ENCODE measurements around the gene GLIS1. TPM values are rescaled to one million over a fixed set of nuclear protein-coding genes. Genes with fewer than 3 reads are reported as not detected.
A peak's percentile ranks its signal among the peaks of the same experiment; 100 is the strongest.

The GLIS1 gene
- total RNA-seq, 1 experiment from 2014 or later: 1.7 TPM

DNA sequence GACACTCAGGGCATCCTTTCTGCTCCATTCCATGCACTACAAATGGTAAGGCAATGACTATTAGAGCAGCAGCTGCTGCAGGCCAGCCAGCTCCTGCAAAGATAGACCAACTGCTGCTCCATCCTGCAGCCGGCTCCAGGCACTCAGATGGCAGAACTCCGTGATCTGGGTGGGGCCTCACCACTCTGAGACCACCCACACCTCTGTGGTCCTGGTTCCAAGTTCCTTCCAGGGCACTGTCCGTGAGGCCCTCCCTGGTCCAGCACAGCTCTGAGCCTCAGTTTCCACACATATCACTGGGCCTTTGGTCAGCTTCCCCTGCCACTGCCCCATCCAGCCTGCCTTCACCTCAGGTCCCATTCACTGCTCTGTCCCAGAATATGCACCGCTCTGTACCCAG, 165.0 kb downstream of the GLIS1 start:
- ATAC-seq (no peak), DNase-seq (no peak)
- no peaks in the 10 kb centered on the region for H3K9me3 ChIP-seq (ENCODE audit: low read length)
- BruUV-seq (replicated peaks): no TSS peak
- no peak overlapping the region for H2AFZ ChIP-seq (ENCODE audit: low read length)
- ChIA-PET CTCF (no interaction called here), POLR2A (ENCODE audit: unreplicated experiment) (no interaction called here)
- TF ChIP-seq EZH2phosphoT487 (IDR thresholded peaks at IDR 0.05; ENCODE audit: borderline replicate concordance, low read length) (no peak), EZH2 (IDR thresholded peaks at IDR 0.05; ENCODE audit: low read length, unreplicated experiment) (no peak)
- TF ChIP-seq, protein P1, sequence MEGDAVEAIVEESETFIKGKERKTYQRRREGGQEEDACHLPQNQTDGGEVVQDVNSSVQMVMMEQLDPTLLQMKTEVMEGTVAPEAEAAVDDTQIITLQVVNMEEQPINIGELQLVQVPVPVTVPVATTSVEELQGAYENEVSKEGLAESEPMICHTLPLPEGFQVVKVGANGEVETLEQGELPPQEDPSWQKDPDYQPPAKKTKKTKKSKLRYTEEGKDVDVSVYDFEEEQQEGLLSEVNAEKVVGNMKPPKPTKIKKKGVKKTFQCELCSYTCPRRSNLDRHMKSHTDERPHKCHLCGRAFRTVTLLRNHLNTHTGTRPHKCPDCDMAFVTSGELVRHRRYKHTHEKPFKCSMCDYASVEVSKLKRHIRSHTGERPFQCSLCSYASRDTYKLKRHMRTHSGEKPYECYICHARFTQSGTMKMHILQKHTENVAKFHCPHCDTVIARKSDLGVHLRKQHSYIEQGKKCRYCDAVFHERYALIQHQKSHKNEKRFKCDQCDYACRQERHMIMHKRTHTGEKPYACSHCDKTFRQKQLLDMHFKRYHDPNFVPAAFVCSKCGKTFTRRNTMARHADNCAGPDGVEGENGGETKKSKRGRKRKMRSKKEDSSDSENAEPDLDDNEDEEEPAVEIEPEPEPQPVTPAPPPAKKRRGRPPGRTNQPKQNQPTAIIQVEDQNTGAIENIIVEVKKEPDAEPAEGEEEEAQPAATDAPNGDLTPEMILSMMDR (conservative IDR thresholded peaks at IDR 0.05; ENCODE audit: low read depth, low read length): no peak
- no peaks in the 10 kb centered on the region for H3K36me3 ChIP-seq (ENCODE audit: low read depth, low read length)
- H3F3A ChIP-seq (ENCODE audit: low read length, unreplicated experiment): no peaks in the 10 kb centered on the region
- H4K20me1 ChIP-seq (ENCODE audit: low read length): no peaks in the 10 kb centered on the region
- H3K27me3 ChIP-seq (ENCODE audit: low read length): no peaks in the 10 kb centered on the region
- H3K79me2 ChIP-seq (ENCODE audit: low read length): no peaks in the 10 kb centered on the region
- no peak overlapping the region for H3K9ac ChIP-seq (ENCODE audit: low read length)
- no peak overlapping the region for H3K27ac ChIP-seq (ENCODE audit: low read length)
- intact Hi-C loops (cut with micrococcal nuclease): no loop called here
- no peak overlapping the region for H3K4me2 ChIP-seq (ENCODE audit: low read length)
- 0 out of 2 replicates have a peak, but pooled peaks cover 9% of the 10 kb centered on the region for H3K4me1 ChIP-seq (ENCODE audit: insufficient read depth, low read length)
- H3K4me3 ChIP-seq (ENCODE audit: low read length): no peak overlapping the region
- H3K9me2 ChIP-seq (replicated peaks; ENCODE audit: low read length): no peaks in the 10 kb centered on the region

DNA sequence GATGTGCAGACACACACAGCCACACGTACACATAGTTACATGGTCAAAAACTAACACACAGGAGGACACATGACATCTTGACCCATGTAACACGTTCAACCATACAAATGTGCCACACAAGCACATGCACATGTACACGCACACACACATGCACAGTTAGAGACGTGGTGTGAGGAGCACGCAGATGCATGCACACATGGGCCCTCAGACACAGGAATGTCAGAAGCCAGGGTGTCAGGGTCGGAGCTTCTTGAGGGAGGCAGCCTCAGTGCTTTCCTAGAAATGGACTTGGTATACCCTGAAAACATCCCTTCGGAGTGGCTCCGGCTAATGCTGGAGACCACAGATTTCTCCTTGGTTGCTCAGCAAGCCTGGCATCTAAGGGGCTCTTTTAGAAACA, 165.4 kb downstream of the GLIS1 start:
- no peaks in the 10 kb centered on the region for H3F3A ChIP-seq (ENCODE audit: low read length, unreplicated experiment)
- 0 out of 2 replicates have a peak, but pooled peaks cover 9% of the 10 kb centered on the region for H3K4me1 ChIP-seq (ENCODE audit: insufficient read depth, low read length)
- no peaks in the 10 kb centered on the region for H3K9me2 ChIP-seq (replicated peaks; ENCODE audit: low read length)
- H3K79me2 ChIP-seq (ENCODE audit: low read length): no peaks in the 10 kb centered on the region
- TF ChIP-seq EZH2 (IDR thresholded peaks at IDR 0.05; ENCODE audit: low read length, unreplicated experiment) (no peak), EZH2phosphoT487 (IDR thresholded peaks at IDR 0.05; ENCODE audit: borderline replicate concordance, low read length) (no peak)
- TF ChIP-seq, protein P1 (conservative IDR thresholded peaks at IDR 0.05; ENCODE audit: low read depth, low read length): no peak
- no peak overlapping the region for H3K27ac ChIP-seq (ENCODE audit: low read length)
- no peak overlapping the region for H3K4me3 ChIP-seq (ENCODE audit: low read length)
- no peak for DNase-seq
- H3K36me3 ChIP-seq (ENCODE audit: low read depth, low read length): no peaks in the 10 kb centered on the region
- intact Hi-C loops (cut with micrococcal nuclease): no loop called here
- BruUV-seq (replicated peaks): no TSS peak
- POLR2A ChIA-PET (ENCODE audit: unreplicated experiment): no interaction called here
- no peak for ATAC-seq
- no peaks in the 10 kb centered on the region for H3K27me3 ChIP-seq (ENCODE audit: low read length)
- H3K9ac ChIP-seq (ENCODE audit: low read length): no peak overlapping the region
- no peak overlapping the region for H2AFZ ChIP-seq (ENCODE audit: low read length)
- no peak overlapping the region for H3K4me2 ChIP-seq (ENCODE audit: low read length)
- no peaks in the 10 kb centered on the region for H3K9me3 ChIP-seq (ENCODE audit: low read length)
- H4K20me1 ChIP-seq (ENCODE audit: low read length): no peaks in the 10 kb centered on the region
- CTCF ChIA-PET: no interaction called here

DNA sequence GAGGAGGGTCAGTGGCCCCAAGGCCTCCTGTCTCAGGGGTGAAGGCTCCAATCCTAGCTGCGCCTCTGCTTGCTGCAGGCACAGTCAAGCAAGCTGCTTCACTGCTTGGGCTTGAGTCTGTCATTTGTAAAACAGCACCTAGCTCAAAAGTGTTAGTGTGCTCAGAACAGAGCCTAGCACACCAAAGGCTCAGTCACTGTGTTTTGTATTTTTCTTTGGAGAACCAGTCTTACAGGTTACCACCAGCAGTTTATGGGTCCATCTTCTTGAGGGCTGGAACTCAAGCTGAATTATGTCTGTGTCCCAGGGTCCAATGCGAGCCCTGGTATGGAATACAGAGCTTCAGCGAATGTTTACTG, 166.2 kb downstream of the GLIS1 start:
- no peaks in the 10 kb centered on the region for H4K20me1 ChIP-seq (ENCODE audit: low read length)
- ATAC-seq: peak; percentile 18
- H3K4me1 ChIP-seq (ENCODE audit: insufficient read depth, low read length): 0 out of 2 replicates have a peak, but pooled peaks cover 9% of the 10 kb centered on the region
- H3F3A ChIP-seq (ENCODE audit: low read length, unreplicated experiment): no peaks in the 10 kb centered on the region
- no peak overlapping the region for H3K27ac ChIP-seq (ENCODE audit: low read length)
- CTCF ChIA-PET: no interaction called here
- H3K36me3 ChIP-seq (ENCODE audit: low read depth, low read length): no peaks in the 10 kb centered on the region
- no peaks in the 10 kb centered on the region for H3K79me2 ChIP-seq (ENCODE audit: low read length)
- no peak overlapping the region for H3K9ac ChIP-seq (ENCODE audit: low read length)
- H3K27me3 ChIP-seq (ENCODE audit: low read length): no peaks in the 10 kb centered on the region
- H3K9me2 ChIP-seq (replicated peaks; ENCODE audit: low read length): no peaks in the 10 kb centered on the region
- peak; percentile 15 for DNase-seq
- POLR2A ChIA-PET (ENCODE audit: unreplicated experiment): no interaction called here
- no peak overlapping the region for H3K4me2 ChIP-seq (ENCODE audit: low read length)
- intact Hi-C loops (cut with micrococcal nuclease): no loop called here
- no TSS peak for BruUV-seq (replicated peaks)
- H2AFZ ChIP-seq (ENCODE audit: low read length): no peak overlapping the region
- TF ChIP-seq EZH2phosphoT487 (IDR thresholded peaks at IDR 0.05; ENCODE audit: borderline replicate concordance, low read length) (no peak), EZH2 (IDR thresholded peaks at IDR 0.05; ENCODE audit: low read length, unreplicated experiment) (no peak)
- TF ChIP-seq, protein P1 (conservative IDR thresholded peaks at IDR 0.05; ENCODE audit: low read depth, low read length): no peak
- no peaks in the 10 kb centered on the region for H3K9me3 ChIP-seq (ENCODE audit: low read length)
- no peak overlapping the region for H3K4me3 ChIP-seq (ENCODE audit: low read length)
